ENCODE results near the gene PLCB1.
"Not testable (repeated sequence)": the region's sequence is repeated elsewhere in the genome, so short reads cannot be mapped to it uniquely, and the experiment has no call there.

The PLCB1 gene

DNA sequence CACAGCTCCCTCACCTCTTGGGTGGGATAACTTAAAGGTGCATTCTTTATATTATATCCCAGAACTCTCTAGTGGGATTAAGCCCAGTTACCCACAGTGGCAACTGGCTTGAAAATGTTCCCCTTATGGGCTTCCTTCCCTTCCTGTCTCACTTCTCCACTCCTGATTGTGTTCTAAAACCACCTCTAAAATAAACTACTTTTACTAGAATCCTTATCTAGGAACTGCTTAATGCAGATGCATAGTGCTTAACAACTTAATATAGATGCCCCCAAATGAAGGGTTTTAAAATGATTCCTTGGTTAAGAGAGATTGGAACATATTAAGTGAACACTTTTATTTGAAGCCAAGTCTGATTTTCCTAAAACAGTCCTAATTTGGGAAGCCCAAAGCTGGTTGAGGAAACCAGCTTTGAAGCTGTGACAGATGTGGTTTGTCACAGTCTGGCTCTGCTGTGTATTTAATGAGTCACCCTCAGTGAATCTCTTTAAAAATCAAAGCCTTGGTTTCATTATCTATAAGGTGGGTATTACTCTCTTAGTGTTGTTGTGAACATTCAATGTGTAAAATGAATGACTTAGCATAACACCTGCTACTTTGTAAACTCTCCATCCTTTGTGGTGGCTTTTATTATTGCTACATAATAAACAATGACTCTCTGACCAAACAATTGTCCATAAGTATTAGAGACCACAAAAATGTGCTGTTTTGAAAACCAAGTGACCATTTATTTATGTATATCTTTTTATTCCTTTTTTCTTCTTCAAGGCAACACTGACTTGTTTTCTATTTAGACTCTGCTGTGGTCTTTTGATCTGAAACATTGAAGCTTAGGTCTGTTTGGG is 24.4 kb downstream of the PLCB1 start:
- DNase-seq = peak; percentile 24

- not testable (repeated sequence) for DNase-seq
Measured at GRCh38 chr20:8159217-8159616, 27.2 kb downstream of the PLCB1 start.

GRCh38 chr20:8161264-8162071 is 29.4 kb downstream of the PLCB1 start:
- no peak for DNase-seq

- no peak for DNase-seq
Measured at GRCh38 chr20:8162610-8163009, 30.5 kb downstream of the PLCB1 start.

GRCh38 chr20:8163543-8163942 is 31.5 kb downstream of the PLCB1 start:
- no peak for DNase-seq

DNA sequence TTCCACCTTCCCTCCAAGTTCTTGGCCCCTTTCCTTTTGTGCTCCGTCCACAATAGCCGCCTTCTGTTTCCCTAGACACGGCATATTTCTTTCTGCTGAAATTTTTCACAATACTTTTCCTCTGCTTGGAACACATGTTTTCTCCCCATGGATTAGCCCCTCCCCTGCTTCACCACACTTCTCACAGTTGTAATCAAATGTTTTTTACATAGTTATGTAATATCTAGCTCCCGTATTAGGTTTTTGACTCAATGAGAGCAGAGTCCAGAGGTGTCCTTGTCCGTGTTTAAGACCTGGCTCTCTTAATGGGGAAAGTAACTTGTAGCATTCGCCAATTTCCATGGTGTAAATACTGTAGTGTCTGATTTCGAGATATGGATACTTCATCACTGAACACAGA is 34.7 kb downstream of the PLCB1 start:
- DNase-seq = no peak

DNA sequence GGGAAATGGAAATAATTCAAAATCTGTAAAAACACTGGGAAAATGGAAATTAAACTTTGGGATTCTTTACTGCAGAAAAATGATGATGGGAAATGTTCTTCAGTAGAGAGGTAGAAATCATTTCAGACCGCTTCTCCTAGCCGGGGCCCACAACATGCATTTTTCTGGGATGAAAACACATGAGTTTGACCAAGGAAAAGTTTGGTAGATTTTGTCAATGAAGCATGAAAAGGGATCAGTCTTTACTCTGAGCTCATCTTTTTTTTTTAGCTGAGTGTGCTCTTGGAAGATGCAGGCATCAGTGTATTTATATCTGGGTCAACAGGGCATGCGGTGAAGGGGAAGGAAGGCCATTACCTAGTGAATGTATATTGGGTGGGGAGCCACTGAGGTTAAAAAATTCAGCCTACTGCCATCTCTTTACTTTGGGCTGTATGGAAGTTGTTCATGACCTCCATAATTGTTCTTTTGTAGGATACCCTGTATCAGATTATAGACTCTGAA is 36.8 kb downstream of the PLCB1 start:
- no peak for DNase-seq

DNA sequence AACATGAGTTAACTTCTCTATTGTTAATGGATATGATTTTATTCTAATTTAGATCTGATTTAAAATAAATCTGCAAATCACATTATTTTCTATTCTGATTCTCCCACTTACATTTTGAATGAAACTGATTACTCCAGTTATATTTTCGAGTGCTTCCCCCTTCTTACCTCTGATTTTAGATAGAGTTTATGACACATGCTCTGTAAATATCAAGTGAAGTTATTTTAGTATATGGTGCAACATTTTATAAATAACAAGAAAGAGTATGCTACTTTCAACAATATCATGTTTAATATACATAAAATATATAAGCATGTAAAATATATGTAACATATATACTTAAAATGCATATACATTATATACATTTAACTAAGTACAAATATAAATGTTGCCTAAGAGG is 38.9 kb downstream of the PLCB1 start:
- no peak for DNase-seq

DNA sequence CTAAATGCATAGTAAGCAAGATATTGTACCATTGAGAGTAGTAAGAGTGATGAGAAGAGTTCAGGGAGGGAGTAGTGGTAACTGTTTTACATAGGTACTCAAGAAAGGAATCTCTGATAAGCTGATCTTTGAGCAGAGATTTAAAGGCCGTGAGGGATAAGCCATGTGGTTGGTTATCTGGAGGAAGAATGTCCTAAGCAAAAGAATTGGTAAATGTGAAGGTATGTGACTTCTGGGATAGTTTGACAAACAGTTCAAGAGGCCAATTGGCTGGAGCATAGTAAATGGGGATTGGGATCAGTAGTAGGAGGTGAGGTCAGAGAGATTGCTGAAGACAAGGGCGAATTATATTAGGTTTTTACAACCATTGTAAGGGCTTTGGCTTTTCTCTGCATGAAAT is 40.1 kb downstream of the PLCB1 start:
- no peak for DNase-seq

- DNase-seq = no peak
Measured at GRCh38 chr20:8175741-8176675, 43.9 kb downstream of the PLCB1 start.

DNA sequence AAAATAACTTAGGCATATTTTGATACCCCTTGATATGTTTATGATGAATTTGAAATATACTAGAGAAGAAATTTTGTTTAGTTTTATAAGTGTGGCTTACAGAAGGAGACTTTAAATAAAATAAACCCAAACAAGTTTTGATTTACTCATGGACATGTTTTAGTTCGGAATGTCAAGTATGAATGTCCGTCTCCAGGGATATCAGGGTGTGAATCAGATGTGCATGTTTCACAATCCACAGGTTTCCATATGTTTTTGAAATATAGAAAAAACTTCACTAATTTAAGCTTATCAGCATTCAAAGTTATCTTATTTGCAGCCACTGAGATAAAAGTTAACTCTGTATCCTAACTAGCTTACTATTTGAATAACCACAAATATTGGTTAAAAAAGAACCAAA is 51.5 kb downstream of the PLCB1 start:
- no peak for DNase-seq

GRCh38 chr20:8187740-8188139 is 55.7 kb downstream of the PLCB1 start:
- peak; percentile 64 for DNase-seq

- no peak for DNase-seq
Measured at GRCh38 chr20:8190043-8190880, 58.2 kb downstream of the PLCB1 start.

DNA sequence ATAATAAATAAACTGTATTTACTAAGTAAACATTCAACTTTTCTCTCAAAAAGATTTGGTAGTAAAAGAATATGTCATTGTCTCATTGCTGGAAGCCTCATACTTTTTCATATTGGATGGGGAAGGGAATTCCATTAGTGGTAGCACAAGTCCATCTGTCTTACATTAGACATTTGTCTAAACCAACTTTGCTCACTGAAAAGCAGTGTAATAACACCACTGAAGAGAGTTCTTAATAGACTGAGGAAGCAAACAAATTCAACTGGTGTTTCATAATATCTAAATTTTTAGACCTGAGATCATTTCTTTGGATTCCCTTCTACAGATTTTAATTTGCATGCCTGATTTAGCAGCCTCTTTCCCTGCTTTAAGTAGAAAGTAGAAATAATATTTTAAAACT is 62.7 kb downstream of the PLCB1 start:
- no peak for DNase-seq

GRCh38 chr20:8196096-8196495 is 64.0 kb downstream of the PLCB1 start:
- no peak for DNase-seq

DNA sequence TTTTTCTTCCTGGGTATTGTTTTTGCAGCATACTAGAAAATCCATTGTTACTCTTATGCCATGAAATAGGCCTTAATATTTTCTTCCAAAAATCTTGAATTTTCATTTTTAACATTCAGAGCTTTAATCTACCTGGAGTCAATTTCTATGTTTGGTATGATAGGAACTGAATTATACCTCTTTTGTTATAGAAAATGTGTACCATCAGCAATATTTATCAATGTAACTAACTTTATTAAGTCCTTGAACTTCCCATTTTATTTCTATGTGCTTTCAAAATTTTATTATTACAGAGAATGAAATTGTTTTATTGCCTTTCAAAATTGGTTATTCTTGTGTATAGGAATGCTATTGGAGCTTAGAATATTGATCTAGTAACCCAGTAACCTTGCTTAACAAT is 68.2 kb downstream of the PLCB1 start:
- DNase-seq = no peak

GRCh38 chr20:8203366-8203765 is 71.3 kb downstream of the PLCB1 start:
- peak; percentile 10 for DNase-seq

GRCh38 chr20:8205996-8206395 is 73.9 kb downstream of the PLCB1 start:
- DNase-seq = no peak

GRCh38 chr20:8208226-8208625 is 76.2 kb downstream of the PLCB1 start:
- DNase-seq = no peak

- peak; percentile 26 for DNase-seq
Measured at GRCh38 chr20:8209061-8209460, 77.0 kb downstream of the PLCB1 start.

GRCh38 chr20:8210749-8211148 is 78.7 kb downstream of the PLCB1 start:
- no peak for DNase-seq

DNA sequence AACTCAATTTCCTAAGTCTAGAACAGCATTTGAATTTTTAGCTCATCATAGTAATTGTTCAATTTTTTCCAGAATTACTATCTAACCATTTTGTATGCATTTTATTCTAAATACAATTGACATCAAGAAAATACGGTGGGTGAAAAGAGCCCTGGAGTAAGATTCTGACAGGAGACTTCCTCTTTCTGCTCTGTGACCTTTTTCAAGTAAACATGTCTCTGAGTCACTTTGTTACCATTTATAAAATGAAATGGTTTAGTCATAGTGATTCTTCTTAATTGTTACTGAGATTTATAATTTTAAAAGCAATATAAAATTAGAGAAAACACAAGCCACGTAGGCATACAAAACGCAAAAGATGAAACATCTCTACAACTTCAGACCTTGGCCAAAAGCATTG is 80.2 kb downstream of the PLCB1 start:
- peak; percentile 7 for DNase-seq
